Hypothalamus (tissue), 51 donors: ENCODE measurements around the gene DNAJC4.
A peak's percentile ranks its signal among the peaks of the same experiment; 100 is the strongest.

Source experiments
- DNase-seq, 51 donors: peaks; one replicate each; lab custom pipeline; 2025; lab: John Stamatoyannopoulos, UW

DNAJC4 gene

GRCh38 chr11:64207256-64208085, 22.9 kb upstream of the DNAJC4 start:
- peak in 9 of 51 donors; percentile 18 to 73 (median 41) for DNase-seq

GRCh38 chr11:64208086-64208795, 22.1 kb upstream of the DNAJC4 start:
- DNase-seq = no peak

- peak in 4 of 51 donors; percentile 20 to 36 (median 25) for DNase-seq
Observed at GRCh38 chr11:64208796-64209562, 21.4 kb upstream of the DNAJC4 start.

GRCh38 chr11:64209563-64209843, 20.8 kb upstream of the DNAJC4 start:
- no peak for DNase-seq

GRCh38 chr11:64210301-64211020, 19.9 kb upstream of the DNAJC4 start:
- DNase-seq = no peak

GRCh38 chr11:64211181-64211872, 19.0 kb upstream of the DNAJC4 start:
- DNase-seq = no peak

- no peak for DNase-seq
Observed at GRCh38 chr11:64216879-64217278, 13.5 kb upstream of the DNAJC4 start.

GRCh38 chr11:64218628-64219353, 11.6 kb upstream of the DNAJC4 start:
- no peak for DNase-seq

GRCh38 chr11:64219354-64219684, 11.0 kb upstream of the DNAJC4 start:
- no peak for DNase-seq

GRCh38 chr11:64219755-64220154, 10.6 kb upstream of the DNAJC4 start:
- no peak for DNase-seq

GRCh38 chr11:64220271-64220670, 10.1 kb upstream of the DNAJC4 start:
- no peak for DNase-seq

- DNase-seq = no peak
Observed at GRCh38 chr11:64220798-64221197, 9.6 kb upstream of the DNAJC4 start.

- DNase-seq = no peak
Observed at GRCh38 chr11:64222651-64223000, 7.7 kb upstream of the DNAJC4 start.

GRCh38 chr11:64223001-64223651, 7.2 kb upstream of the DNAJC4 start:
- no peak for DNase-seq

GRCh38 chr11:64224151-64224890, 6.0 kb upstream of the DNAJC4 start:
- no peak for DNase-seq

GRCh38 chr11:64224891-64225607, 5.3 kb upstream of the DNAJC4 start:
- no peak for DNase-seq

GRCh38 chr11:64225608-64226506, 4.5 kb upstream of the DNAJC4 start, which contains the start of the genes NUDT22 and TRPT1:
Gene NUDT22, plus strand, starts transcription at chr11:64226274. Its CDS starts 379 bp downstream, at chr11:64226653.
Gene TRPT1, minus strand, starts transcription at chr11:64226186. Its CDS starts 326 bp downstream, at chr11:64225860.
- DNase-seq = peak; percentile 57 to 94 (median 85)
